Progenitor cell of endocrine pancreas (in vitro differentiated cells): Measurements from ENCODE around the gene HEXA. TPM values are rescaled to one million over a fixed set of nuclear protein-coding genes. Genes with fewer than 3 reads are reported as not detected.

ENCODE experiments used
- DNase-seq: peaks from one replicate; pipeline ENCODE4 v3.0.0; 2021; ENCODE audit warnings: low spot score; ENCODE audit not compliant: unreplicated experiment
- H3K27ac Mint-ChIP-seq: 2 replicates; pipeline ENCODE4 v1.8.0; 2021; ENCODE audit warnings: mild to moderate bottlenecking, moderate library complexity, mixed read lengths
- H3K27me3 Mint-ChIP-seq: 2 replicates; pipeline ENCODE4 v1.8.0; 2021; ENCODE audit warnings: mixed read lengths
- H3K36me3 Mint-ChIP-seq: 2 replicates; pipeline ENCODE4 v1.8.0; 2022; ENCODE audit warnings: mixed read lengths; ENCODE audit not compliant: insufficient read depth
- H3K4me1 Mint-ChIP-seq: 2 replicates; pipeline ENCODE4 v1.8.0; 2021; ENCODE audit warnings: low read depth, mixed read lengths
- H3K4me3 Mint-ChIP-seq: 2 replicates; pipeline ENCODE4 v1.8.0; 2021; ENCODE audit warnings: low read depth, mild to moderate bottlenecking, moderate library complexity, mixed read lengths
- H3K9me3 Mint-ChIP-seq: 2 replicates; pipeline ENCODE4 v1.8.0; 2021; ENCODE audit warnings: low read depth, mixed read lengths
- total RNA-seq: library from RNA; stranded (reverse); gene quantifications from 2 replicates; pipeline ENCODE4 v1.2.1, GENCODE V29; 2021
- TF ChIP-seq, protein P1 (sequence below): fragments of 200-600 bp; sonication (generic); IDR thresholded peaks from one replicate; pipeline ENCODE4 v1.5.0; 2021; ENCODE audit warnings: antibody characterized with exemption, mild to moderate bottlenecking; ENCODE audit not compliant: unreplicated experiment

The HEXA gene
- total RNA-seq, 1 donor from 2014 or later, result 67.4 TPM

DNA sequence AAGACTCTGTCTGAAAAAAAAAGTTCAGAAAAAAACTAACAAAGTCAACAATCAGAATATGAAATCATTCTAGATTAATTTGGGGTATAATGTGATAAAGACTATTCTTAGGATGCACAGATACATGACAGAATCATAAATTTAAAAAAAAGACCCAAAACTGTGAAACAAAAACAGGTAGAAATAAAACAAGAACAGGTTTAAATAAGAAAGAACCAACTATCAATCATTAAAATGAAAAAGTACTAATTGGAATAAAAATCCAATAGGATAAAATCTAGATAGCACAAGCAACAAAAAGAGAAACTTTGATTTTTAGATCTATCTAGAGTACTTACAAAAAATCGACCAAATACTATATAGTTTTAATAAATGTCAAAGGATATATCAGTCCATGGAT is 35.7 kb upstream of the HEXA start:
- Mint-ChIP-seq H3K36me3 (no peaks in the 10 kb centered on the region), H3K9me3 (no peaks in the 10 kb centered on the region), H3K4me1 (no peaks in the 10 kb centered on the region), H3K27me3 (peaks cover 44% of the 10 kb centered on the region), H3K27ac (no peak overlapping the region), H3K4me3 (no peak overlapping the region)
- TF ChIP-seq, protein P1, sequence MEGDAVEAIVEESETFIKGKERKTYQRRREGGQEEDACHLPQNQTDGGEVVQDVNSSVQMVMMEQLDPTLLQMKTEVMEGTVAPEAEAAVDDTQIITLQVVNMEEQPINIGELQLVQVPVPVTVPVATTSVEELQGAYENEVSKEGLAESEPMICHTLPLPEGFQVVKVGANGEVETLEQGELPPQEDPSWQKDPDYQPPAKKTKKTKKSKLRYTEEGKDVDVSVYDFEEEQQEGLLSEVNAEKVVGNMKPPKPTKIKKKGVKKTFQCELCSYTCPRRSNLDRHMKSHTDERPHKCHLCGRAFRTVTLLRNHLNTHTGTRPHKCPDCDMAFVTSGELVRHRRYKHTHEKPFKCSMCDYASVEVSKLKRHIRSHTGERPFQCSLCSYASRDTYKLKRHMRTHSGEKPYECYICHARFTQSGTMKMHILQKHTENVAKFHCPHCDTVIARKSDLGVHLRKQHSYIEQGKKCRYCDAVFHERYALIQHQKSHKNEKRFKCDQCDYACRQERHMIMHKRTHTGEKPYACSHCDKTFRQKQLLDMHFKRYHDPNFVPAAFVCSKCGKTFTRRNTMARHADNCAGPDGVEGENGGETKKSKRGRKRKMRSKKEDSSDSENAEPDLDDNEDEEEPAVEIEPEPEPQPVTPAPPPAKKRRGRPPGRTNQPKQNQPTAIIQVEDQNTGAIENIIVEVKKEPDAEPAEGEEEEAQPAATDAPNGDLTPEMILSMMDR, result no peak
- DNase-seq, result no peak

DNA sequence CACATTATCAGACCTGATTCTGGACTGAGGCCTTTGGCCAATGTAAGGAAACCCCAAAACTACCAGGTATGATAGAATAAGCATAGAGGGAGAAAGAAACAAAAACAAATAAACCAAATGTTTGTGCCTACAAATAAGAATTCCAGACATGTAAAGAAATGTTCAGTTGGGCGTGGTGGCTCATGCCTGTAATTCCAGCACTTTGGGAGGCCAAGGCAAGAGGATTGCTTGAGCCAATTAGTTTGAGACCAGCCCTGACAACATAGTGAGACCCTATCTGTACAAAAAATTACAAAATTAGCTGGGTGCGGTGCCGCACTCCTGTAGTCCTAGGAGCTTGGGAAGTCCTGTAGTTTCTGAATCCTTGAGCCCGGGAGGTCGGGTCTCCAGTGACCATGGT is 35.3 kb upstream of the HEXA start:
- H3K27ac Mint-ChIP-seq, result no peak overlapping the region
- no peaks in the 10 kb centered on the region for H3K9me3 Mint-ChIP-seq
- H3K4me1 Mint-ChIP-seq, result no peaks in the 10 kb centered on the region
- no peaks in the 10 kb centered on the region for H3K36me3 Mint-ChIP-seq
- H3K4me3 Mint-ChIP-seq, result no peak overlapping the region
- TF ChIP-seq, protein P1, result no peak
- no peak for DNase-seq
- H3K27me3 Mint-ChIP-seq, result peaks cover 47% of the 10 kb centered on the region

DNA sequence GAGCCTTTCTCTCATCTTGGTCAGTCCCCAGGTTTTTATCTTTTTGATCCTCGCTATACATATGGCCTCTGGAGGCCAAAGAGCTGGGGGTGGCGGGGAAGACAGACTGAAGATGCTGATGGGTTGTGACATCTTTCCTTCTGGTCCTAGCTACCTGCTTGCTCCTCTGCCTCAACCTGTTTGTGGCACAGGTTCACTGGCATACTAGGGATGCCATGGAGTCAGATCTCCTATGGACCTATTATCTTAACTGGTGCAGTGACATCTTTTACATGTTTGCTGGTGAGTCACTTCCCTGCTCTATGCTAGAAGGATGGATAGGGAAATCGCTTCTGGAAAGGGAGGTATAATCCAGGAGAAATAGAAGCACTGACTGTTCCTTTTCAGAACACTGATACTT is 31.1 kb upstream of the HEXA start:
- TF ChIP-seq, protein P1, result no peak
- no peaks in the 10 kb centered on the region for H3K4me1 Mint-ChIP-seq
- no peak overlapping the region for H3K4me3 Mint-ChIP-seq
- no peak for DNase-seq
- no peaks in the 10 kb centered on the region for H3K36me3 Mint-ChIP-seq
- H3K9me3 Mint-ChIP-seq, result no peaks in the 10 kb centered on the region
- peaks cover 75% of the 10 kb centered on the region for H3K27me3 Mint-ChIP-seq
- no peak overlapping the region for H3K27ac Mint-ChIP-seq

DNA sequence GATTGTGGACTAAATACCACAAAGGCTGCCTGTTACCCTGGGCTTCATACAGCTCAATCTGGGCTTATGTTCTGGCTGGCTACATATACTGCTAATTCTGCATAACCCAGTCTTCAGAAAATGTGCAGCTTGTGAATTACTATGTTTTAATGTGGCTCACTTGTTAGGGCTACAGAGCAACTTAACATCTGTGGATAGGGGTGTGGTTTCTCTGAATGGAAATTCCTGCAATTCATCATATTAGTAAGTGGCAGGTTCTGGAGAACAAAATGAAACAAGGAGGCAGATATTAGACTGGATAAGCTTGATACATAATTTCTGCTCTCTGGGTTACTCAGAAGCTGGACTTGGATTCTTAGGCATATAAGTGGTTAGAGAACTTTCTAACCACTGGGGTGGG is 29.0 kb upstream of the HEXA start:
- Mint-ChIP-seq H3K4me3 (no peak overlapping the region), H3K4me1 (no peaks in the 10 kb centered on the region), H3K9me3 (no peaks in the 10 kb centered on the region), H3K36me3 (no peaks in the 10 kb centered on the region), H3K27ac (no peak overlapping the region), H3K27me3 (peaks cover 75% of the 10 kb centered on the region)
- DNase-seq, result no peak
- TF ChIP-seq, protein P1, result no peak

DNA sequence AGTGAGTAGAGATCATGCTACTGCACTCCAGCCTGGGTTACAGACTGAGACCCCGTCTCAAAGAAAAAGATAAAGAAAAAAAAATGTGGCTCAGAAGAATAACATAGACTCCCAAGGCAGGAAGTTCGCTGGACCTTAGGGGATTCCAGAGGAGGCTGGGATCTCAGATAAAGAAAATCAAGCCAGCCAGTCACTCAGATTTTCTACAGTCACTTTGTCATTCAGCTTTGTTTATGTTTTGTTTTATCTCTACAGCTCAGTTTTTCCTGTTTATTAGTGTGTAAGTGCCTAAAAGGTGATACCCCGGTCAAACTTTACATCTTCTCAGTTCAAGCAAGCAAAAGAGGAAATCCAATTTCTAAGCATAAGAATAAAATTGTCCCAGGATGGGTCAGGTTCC is 28.5 kb upstream of the HEXA start:
- H3K27me3 Mint-ChIP-seq, result peaks cover 73% of the 10 kb centered on the region
- TF ChIP-seq, protein P1, result no peak
- H3K4me3 Mint-ChIP-seq, result no peak overlapping the region
- no peaks in the 10 kb centered on the region for H3K4me1 Mint-ChIP-seq
- no peak overlapping the region for H3K27ac Mint-ChIP-seq
- H3K36me3 Mint-ChIP-seq, result no peaks in the 10 kb centered on the region
- DNase-seq, result no peak
- no peaks in the 10 kb centered on the region for H3K9me3 Mint-ChIP-seq

DNA sequence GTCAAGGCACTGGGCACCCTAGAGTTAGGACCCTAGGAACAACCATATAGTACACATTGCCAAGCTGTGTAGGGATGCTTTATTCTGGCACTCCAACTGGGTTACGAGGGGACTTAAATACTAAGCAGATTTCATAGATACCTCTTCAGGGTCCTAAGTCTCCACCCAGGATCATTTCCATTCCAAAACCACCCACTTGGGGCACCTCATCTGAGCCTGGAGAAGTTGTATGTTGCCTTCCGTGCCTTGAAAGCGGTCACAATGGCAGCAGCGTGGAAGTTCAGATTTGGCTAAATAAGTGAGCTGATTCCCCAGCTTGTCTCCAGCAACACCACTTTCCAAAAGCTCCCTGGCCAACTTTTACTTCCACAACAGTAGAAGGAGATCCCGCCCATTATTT is 26.9 kb upstream of the HEXA start:
- Mint-ChIP-seq H3K27me3 (peaks cover 70% of the 10 kb centered on the region), H3K4me1 (no peaks in the 10 kb centered on the region), H3K27ac (no peak overlapping the region), H3K36me3 (no peaks in the 10 kb centered on the region), H3K4me3 (no peak overlapping the region), H3K9me3 (no peaks in the 10 kb centered on the region)
- DNase-seq, result no peak
- TF ChIP-seq, protein P1, result no peak
